Fibroblast of skin of right quadriceps (primary cell): ENCODE data around the gene HAL.
"Not testable (repeated sequence)": the region's sequence is repeated elsewhere in the genome, so short reads cannot be mapped to it uniquely, and the experiment has no call there.

Source experiments
- DNase-seq: peaks from one replicate; pipeline ENCODE4 v3.0.0-alpha.2; 2013

HAL gene

DNA sequence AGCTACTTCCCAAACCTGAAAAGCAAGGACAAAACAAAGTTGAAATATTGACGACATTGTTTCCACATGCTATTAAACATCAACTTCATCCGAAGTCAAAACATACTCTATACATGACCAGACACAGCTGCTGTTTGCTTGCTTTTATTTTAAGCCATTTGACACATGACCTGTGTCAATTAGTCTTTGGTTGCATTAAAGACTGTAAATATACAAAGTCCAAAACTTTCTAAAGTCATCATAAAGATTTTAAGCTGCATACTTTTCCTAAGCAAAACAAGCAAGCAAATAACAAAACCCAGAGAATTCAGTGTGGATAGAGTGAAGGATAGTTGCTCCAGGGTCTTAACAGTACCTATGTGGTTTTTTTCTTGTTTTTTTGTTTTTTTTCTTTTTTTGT, 21.8 kb downstream of the HAL start:
- DNase-seq = no peak

DNA sequence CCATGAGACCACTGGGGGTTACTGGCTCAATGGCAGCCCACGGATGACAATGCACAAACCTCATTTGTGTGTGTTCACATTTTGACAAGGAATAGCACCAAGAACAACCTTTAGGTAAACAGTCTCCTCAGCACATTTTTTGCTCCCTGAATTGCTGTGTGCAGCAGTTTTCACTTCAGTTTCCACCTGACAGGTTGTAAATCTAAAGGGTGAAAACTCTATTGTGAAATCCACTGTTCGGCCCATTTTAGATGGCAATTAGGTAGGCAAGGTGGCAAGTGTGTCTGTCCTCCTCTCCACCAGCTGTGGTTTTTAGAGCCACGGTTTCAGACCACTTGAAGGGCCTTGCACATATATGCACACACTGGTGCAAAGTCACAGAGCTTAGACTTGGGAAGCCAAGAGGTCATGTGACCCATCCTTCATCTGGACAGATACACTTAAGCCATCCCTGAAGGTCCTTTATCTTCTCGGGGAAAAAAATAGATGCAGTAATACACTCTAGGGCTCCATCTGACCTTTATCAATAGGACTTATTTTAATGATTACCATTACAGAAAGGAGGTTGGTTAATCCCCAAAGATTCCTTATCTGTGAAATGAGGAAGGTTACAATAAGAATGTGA, 23.2 kb downstream of the HAL start:
- no peak for DNase-seq

- no peak for DNase-seq
Observed at GRCh38 chr12:95970905-95971304, 25.2 kb downstream of the HAL start.

- not testable (repeated sequence) for DNase-seq
Observed at GRCh38 chr12:95969116-95969515, 27.0 kb downstream of the HAL start.

DNA sequence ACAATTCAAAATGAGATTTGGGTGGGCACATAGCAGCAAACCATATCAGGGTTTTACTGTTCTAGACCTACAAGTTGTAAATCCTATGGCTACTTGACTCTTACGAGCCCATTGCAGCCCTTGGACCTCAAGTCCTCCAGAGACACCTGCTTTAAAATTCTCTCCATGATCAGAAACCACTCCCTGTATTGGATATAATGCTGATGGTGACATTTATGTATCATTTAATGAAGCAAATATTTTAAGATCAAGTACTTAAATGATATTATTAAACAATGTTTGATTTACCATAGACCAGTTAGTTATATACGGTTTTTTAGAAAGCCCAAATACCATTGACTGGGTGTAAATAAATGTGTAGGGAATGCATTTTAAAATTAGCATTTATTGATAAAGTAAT, 28.8 kb downstream of the HAL start:
- DNase-seq = no peak

DNA sequence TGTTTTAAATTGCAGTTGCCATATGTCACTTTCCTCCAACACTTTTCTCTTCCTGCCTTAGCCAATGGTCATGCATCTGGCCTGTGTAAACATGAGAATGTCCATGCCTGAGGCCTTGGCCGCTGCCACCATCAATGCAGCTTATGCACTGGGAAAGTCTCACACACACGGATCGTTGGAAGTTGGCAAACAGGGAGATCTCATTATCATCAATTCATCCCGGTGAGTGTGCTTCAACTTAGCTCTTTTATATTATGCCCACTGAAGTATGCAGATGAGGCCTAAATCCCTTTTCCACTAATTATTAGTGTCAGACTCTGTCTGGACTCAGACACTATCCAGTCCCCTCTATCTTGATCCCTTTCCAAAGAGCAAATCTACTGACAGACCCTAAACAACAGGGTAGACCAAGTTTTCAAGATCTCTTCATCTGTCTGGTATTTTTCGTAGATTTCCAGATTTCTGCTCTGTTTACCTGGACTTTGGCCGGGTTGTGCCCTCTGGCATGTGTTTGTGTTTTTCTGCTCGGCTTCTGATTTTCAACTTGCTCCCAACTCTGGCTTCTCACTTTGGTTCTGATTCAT, 29.8 kb downstream of the HAL start:
- no peak for DNase-seq

- DNase-seq = no peak
Observed at GRCh38 chr12:95963096-95963495, 33.0 kb downstream of the HAL start.

GRCh38 chr12:95962222-95962621, 33.9 kb downstream of the HAL start:
- no peak for DNase-seq

DNA sequence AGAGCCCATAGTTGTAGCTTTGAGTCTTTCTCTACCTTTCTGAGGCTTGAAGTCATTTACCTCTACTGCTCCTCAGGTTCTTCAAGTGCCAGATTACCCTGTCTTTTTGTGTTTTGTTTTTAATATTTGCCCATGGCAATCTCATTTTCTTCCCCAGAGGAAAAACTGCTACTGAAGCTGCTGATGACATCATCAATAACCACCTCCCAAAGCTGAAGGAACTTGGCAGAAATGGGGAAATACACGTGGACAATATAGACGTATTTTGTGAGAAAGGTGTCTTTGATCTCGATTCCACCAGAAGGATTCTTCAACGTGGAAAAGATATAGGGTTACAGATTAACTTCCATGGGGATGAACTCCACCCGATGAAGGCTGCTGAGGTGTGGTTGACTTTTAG, 35.9 kb downstream of the HAL start:
- DNase-seq = no peak

DNA sequence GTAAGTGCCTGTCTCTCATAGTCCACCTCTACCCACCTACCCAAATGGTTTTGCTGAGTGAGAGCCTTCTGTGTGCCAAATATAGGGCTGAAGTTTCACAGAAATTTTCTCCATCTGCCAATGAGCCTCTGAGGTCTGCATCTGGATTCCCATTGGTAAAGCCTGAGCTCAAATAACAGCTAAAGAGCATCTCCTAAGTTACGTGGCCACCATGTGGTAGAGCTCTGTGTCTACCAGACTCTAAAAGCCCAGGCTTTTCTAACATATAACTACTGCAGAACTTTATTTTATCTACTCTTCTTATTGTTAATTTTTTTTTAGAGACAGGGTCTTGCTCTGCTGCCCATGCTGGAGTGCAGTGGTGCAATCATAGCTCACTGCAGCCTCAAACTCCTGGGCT, 37.0 kb downstream of the HAL start:
- no peak for DNase-seq

- no peak for DNase-seq
Observed at GRCh38 chr12:95956557-95957145, 39.5 kb downstream of the HAL start.

DNA sequence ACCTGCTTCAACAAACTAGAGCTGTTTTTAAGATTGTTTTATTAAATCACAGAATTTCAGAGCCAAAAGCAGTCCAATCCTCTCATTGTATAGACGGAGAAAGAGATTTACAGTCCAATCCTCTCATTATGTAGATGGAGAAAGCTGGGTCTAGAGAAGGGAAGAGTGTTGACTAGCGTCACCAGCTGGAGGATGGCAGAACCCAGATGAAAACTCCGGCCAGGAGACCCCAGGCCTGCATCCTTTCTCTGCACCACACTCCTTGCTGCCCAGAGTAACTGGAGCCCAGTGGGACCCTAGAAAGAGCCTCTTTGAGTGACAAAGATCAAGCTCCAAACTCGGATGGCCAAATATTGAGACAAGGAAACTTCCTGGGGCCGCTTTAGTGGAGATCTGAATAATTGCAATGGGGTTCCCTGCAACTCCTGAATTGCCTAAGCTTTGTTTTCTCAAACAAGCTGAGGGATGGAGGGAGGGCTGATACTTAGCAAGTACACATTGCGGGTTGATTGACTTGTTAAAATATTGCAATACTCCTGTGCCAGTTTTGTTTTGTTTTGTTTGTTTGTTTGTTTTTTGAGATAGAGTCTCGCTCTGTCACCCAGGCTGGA, 40.5 kb downstream of the HAL start:
- DNase-seq = no peak

GRCh38 chr12:95953000-95953399, 43.1 kb downstream of the HAL start:
- DNase-seq = no peak

GRCh38 chr12:95951515-95951914, 44.6 kb downstream of the HAL start:
- no peak for DNase-seq

- DNase-seq = no peak
Observed at GRCh38 chr12:95949477-95950206, 46.5 kb downstream of the HAL start.

- no peak for DNase-seq
Observed at GRCh38 chr12:95944108-95944704, 51.9 kb downstream of the HAL start.

- DNase-seq = peak; percentile 31
Observed at GRCh38 chr12:95943330-95943842, 52.8 kb downstream of the HAL start, which contains the start of gene AMDHD1. Gene AMDHD1, plus strand, starts transcription at chr12:95943331. Its CDS starts 68 bp downstream, at chr12:95943399.

- peak; percentile 59 for DNase-seq
Observed at GRCh38 chr12:95942524-95943329, 53.4 kb downstream of the HAL start, which contains the start of gene CCDC38. Gene CCDC38, minus strand, starts transcription at chr12:95942614. Its CDS starts 6,105 bp downstream, at chr12:95936509.

DNA sequence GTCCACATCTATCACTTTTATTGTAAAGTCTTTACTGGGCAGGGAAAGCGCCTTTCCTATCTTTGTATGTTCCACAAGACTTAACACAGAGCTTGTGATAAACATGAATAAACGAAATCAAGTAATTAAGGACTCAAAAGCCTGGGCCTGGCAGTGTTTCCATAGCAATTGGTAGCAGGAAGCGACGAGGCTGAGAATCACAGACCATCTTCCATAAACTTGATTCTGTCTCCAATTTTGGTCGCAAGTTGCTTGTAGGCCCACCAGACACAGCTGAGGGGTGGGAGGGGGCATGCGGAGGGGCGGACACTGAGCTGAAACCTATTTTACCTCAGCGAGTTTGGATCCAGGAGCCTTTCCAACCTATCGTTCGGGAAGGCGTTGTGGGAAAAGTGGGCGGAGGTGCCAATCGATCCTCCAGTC, 54.0 kb downstream of the HAL start:
- no peak for DNase-seq

- no peak for DNase-seq
Observed at GRCh38 chr12:95940514-95940913, 55.6 kb downstream of the HAL start.
